Prostate gland (tissue), 2 donors: ENCODE measurements around the gene KIF2C. TPM values are rescaled to one million over a fixed set of nuclear protein-coding genes. Genes with fewer than 3 reads are reported as not detected.

Experiments
- DNase-seq: peaks from one replicate; pipeline ENCODE4 v3.0.0-alpha.2; 2019; ENCODE audit warnings: low spot score
- H3K27ac ChIP-seq, 2 donors: fragments of 200-600 bp; sonication (generic); 2 replicates each; pipeline ENCODE4 v1.5.1; 2017 to 2019
- H3K27me3 ChIP-seq: fragments of 200-600 bp; sonication (generic); replicated peaks from 2 replicates; pipeline ENCODE4 v1.5.1; 2019; ENCODE audit not compliant: insufficient read depth
- H3K36me3 ChIP-seq, 2 donors: fragments of 200-600 bp; sonication (generic); 1 replicate in 1 of 2; 2 replicates in 1 of 2; pipeline versions ENCODE4 v1.5.1 to v1.8.1; 2017 to 2019
- H3K4me1 ChIP-seq: fragments of 200-600 bp; sonication (generic); replicated peaks from 2 replicates; pipeline ENCODE4 v1.5.1; 2019
- H3K4me3 ChIP-seq, 2 donors: fragments of 200-600 bp; sonication (generic); 2 replicates each; pipeline ENCODE4 v1.5.1; 2017 to 2019
- H3K9me3 ChIP-seq: fragments of 200-600 bp; sonication (generic); 2 replicates; pipeline ENCODE4 v1.5.1; 2017
- POLR2A ChIP-seq: fragments of 450-650 bp; IDR thresholded peaks from one replicate; pipeline ENCODE4 v1.6.1; 2016; ENCODE audit warnings: antibody characterized with exemption, mild to moderate bottlenecking
- POLR2AphosphoS5 ChIP-seq: sonication (generic); formaldehyde crosslinking; IDR thresholded peaks from one replicate; pipeline ENCODE4 v1.6.1; 2017; ENCODE audit warnings: antibody characterized with exemption
- WGBS: methylation state at CpG from one replicate; pipeline ENCODE4 v1.1.5; 2018; 5-methylcytosine and 5-hydroxymethylcytosine counted together
- intact Hi-C: fragments of 100-400 bp; cut with DNase I; formaldehyde crosslinking; loops from one replicate; pipeline ENCODE4 v1.14.2; 2022
- total RNA-seq, 2 donors: library from RNA; depleted of rRNA; stranded (reverse); fragments of >200 nt; gene quantifications; one replicate each; pipeline ENCODE4 v1.1.0, GENCODE V29; 2016
- TF ChIP-seq, protein P1 (sequence below), 4 experiments: fragments of 200-600 bp in 2 of 4; fragments of 450-650 bp in 2 of 4; sonication (generic) in 2 of 4; IDR thresholded peaks; 1 replicate in 3 of 4; 2 replicates in 1 of 4; pipeline ENCODE4 v1.5.1; 2016 to 2019; ENCODE audit warnings: antibody characterized with exemption in 4 of 4, mild to moderate bottlenecking in 2 of 4, moderate library complexity in 2 of 4

Gene KIF2C
- total RNA-seq, 2 donors from 2014 or later = 3.5 to 13.2 TPM

DNA sequence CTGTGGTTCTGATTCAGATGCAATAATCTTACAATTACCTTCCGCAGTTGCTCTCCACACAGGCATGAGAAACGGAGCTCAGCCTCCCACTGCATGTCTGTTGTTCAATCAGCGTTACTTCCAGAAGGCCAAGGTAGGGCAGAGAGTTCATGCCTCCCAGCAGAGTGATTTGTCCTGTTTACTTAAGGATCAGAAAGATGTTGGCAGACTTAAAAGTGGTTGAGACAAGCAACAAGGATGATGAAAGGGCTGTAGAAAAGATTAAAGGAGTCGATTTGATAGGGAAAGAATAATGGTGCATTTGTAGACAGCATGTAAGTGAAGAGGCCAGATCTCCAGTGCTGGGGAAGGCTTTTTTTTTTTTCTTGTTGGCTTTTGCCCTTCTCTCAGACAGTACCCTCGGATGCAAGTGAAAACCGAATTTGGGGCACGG, 38.5 kb upstream of the KIF2C start:
- 44% methylated on average over 7 of the region's 7 CpGs for WGBS

DNA sequence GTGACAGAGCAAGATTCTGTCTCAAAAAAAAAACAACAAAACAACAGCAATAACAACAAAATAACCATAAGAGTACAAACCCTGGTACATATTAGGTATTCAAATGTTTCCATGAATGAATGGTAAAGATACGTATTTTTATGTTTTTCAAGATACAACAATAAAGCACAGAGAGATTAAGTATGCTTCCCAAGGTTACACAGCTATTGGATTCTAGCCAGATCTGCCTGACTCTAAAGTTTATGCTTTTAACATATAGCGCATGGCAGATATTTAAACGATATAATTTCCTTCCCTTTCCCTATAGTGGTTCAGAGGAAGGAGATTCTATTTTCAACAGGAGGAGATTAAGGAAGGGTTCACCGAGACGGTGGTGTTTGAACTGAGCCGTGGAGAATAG, 34.2 kb upstream of the KIF2C start:
- H3K4me3 ChIP-seq = no peak overlapping the region
- DNase-seq = no peak
- no peaks in the 10 kb centered on the region for H3K4me1 ChIP-seq
- 83% methylated on average over 6 of the region's 6 CpGs for WGBS
- no peaks in the 10 kb centered on the region for H3K27me3 ChIP-seq
- no peak for TF ChIP-seq POLR2A
- TF ChIP-seq, protein P1, sequence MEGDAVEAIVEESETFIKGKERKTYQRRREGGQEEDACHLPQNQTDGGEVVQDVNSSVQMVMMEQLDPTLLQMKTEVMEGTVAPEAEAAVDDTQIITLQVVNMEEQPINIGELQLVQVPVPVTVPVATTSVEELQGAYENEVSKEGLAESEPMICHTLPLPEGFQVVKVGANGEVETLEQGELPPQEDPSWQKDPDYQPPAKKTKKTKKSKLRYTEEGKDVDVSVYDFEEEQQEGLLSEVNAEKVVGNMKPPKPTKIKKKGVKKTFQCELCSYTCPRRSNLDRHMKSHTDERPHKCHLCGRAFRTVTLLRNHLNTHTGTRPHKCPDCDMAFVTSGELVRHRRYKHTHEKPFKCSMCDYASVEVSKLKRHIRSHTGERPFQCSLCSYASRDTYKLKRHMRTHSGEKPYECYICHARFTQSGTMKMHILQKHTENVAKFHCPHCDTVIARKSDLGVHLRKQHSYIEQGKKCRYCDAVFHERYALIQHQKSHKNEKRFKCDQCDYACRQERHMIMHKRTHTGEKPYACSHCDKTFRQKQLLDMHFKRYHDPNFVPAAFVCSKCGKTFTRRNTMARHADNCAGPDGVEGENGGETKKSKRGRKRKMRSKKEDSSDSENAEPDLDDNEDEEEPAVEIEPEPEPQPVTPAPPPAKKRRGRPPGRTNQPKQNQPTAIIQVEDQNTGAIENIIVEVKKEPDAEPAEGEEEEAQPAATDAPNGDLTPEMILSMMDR (IDR thresholded peaks at IDR 0.05) = no peak
- TF ChIP-seq POLR2AphosphoS5 = no peak
- H3K9me3 ChIP-seq = no peaks in the 10 kb centered on the region
- no peak overlapping the region for H3K27ac ChIP-seq
- intact Hi-C loops = no loop called here
- no peaks in the 10 kb centered on the region for H3K36me3 ChIP-seq

More for the DNA sequence above, 38.5 kb upstream of the KIF2C start:
- no peaks in the 10 kb centered on the region for H3K27me3 ChIP-seq
- intact Hi-C loops = no loop called here
- H3K4me1 ChIP-seq = no peaks in the 10 kb centered on the region
- TF ChIP-seq POLR2A (no peak), POLR2AphosphoS5 (no peak)
- H3K36me3 ChIP-seq = no peaks in the 10 kb centered on the region
- no peak for DNase-seq
- no peaks in the 10 kb centered on the region for H3K9me3 ChIP-seq
- H3K4me3 ChIP-seq = no peak overlapping the region
- no peak overlapping the region for H3K27ac ChIP-seq

DNA sequence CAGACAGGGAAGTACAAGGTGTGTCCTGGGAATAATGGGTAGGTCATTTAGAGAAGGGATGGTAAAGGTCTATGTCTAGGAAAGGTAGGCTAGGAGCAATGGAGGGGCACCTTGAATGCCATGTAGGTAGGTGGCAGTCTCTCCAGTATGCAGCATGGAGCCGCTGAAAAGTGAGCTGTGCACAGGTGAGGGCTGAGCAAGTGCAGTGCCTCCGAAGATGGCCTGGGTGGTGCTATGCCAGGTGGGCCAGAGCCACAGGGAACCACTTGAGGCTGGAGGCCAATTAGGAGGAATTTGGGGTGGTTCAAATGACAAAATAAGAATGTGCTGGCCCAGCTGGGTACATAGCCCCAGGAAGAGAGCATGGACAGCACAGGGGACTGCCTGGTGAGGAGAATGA, 33.7 kb upstream of the KIF2C start:
- intact Hi-C loops = no loop called here
- Histone ChIP-seq H3K4me3 (no peak overlapping the region), H3K4me1 (no peaks in the 10 kb centered on the region), H3K27ac (no peak overlapping the region), H3K36me3 (no peaks in the 10 kb centered on the region), H3K27me3 (no peaks in the 10 kb centered on the region), H3K9me3 (no peaks in the 10 kb centered on the region)
- no peak for TF ChIP-seq POLR2AphosphoS5
- TF ChIP-seq POLR2A = no peak
- TF ChIP-seq, protein P1 (IDR thresholded peaks at IDR 0.05) = no peak
- no peak for DNase-seq
- WGBS = 70% methylated on average over 2 of the region's 2 CpGs

DNA sequence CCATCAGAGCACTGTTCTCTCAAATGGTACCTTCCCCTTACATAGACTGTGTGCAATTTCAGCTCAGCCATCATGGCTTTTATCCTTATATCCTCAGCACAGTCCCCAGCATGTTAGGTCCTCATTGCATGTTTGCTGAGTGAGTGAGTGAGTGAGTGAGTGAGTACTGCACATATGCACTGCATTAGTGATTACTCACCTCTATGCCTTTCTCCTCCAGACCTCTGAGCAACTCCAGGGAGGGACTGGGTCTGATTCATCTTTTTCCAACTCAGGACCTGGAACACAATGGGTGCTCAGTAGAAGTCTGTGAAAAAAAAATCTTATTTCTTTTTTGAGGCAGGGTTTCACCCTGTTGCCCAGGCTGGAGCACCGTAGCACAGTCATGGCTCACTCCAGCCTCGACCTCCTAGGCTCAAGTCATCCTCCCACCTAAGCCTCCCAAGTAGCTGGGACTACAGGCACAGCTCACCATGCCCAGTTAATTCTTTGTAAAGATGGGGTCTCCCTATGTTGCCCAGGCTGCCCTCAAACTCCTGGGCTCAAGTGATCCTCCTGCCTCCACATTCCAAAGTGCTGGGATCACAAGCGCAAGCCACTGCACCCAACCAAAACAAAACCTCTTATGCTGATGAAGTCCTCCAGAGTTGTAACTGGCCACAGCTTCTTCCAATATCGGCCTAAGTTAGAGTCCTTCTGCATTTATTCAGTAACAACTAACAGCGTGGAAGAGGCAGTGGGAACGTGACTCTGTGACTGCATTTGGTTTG, 32.3 kb upstream of the KIF2C start:
- H3K36me3 ChIP-seq = no peaks in the 10 kb centered on the region
- TF ChIP-seq, protein P1 (IDR thresholded peaks at IDR 0.05) = no peak
- TF ChIP-seq POLR2AphosphoS5 = no peak
- TF ChIP-seq POLR2A = no peak
- H3K27ac ChIP-seq = no peak overlapping the region
- no peaks in the 10 kb centered on the region for H3K4me1 ChIP-seq
- 88% methylated on average over 6 of the region's 6 CpGs for WGBS
- no peak for DNase-seq
- no peak overlapping the region for H3K4me3 ChIP-seq
- H3K27me3 ChIP-seq = no peaks in the 10 kb centered on the region
- H3K9me3 ChIP-seq = no peaks in the 10 kb centered on the region
- intact Hi-C loops = no loop called here

DNA sequence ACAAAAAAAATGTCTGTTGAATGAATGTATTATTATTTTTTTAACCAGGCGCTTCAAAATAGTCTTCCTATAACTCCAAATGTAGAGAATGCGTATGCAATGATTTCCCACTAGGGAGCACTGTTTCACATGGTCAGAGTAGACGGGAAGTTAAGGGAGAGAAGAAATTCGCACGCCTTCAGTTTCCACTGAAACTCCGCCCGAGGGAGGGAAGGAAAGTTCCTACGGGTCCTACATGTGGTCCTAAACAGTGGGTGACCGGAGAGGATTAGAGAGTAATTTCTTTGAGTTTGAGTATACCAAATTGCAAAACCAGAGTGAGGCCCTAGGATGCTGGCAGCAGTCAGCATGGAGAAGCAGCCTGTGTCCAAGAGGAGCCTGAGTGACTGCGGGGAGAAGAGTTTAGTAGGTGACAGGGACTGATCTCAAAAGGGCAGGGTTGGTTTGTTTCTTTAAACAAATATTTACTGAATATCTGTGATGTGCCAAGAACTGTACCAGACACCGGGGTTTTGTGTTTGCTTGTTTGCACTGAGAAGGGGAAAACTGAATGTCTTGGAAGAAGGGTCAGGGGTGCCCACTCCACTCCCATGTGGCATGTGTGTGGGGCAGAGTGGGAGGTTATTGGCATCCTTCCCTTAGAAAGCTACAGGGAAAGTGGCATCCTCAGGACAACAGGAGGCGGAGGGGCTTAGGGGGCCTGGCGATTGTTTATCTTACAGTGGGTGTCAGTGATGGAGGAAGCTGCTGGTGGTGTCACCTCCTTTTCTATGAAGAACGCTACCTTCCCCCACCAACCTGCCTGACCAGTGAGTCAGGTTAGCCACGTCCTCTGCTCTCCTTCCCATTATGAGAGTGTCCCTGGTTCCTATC, 31.4 kb upstream of the KIF2C start:
- no peak overlapping the region for H3K4me3 ChIP-seq
- H3K9me3 ChIP-seq = no peaks in the 10 kb centered on the region
- DNase-seq = no peak
- no peaks in the 10 kb centered on the region for H3K36me3 ChIP-seq
- H3K27me3 ChIP-seq = no peaks in the 10 kb centered on the region
- no peaks in the 10 kb centered on the region for H3K4me1 ChIP-seq
- TF ChIP-seq POLR2AphosphoS5 = no peak
- TF ChIP-seq, protein P1 (IDR thresholded peaks at IDR 0.05) = peak in 1 of 4 experiments; percentile 36
- no peak for TF ChIP-seq POLR2A
- intact Hi-C loops = no loop called here
- H3K27ac ChIP-seq = no peak overlapping the region
- 64% methylated on average over 15 of the region's 15 CpGs for WGBS
